H9 (cell line): Measurements from ENCODE around the gene ELMOD3. TPM values are rescaled to one million over a fixed set of nuclear protein-coding genes. Genes with fewer than 3 reads are reported as not detected.

Source experiments
- DNase-seq: peaks from one replicate; pipeline ENCODE4 v3.0.0-alpha.2; 2017
- H2AFZ ChIP-seq: one replicate; pipeline ENCODE4 v1.6.1; 2013; ENCODE audit warnings: mild to moderate bottlenecking, low read length, control low read depth, moderate library complexity
- H2AK5ac ChIP-seq: 2 replicates; pipeline ENCODE4 v1.6.1; 2013; ENCODE audit warnings: low read length, control low read depth, mixed read lengths; ENCODE audit not compliant: insufficient read length
- H2BK120ac ChIP-seq: one replicate; pipeline ENCODE4 v1.6.1; 2013; ENCODE audit warnings: low read depth, mild to moderate bottlenecking, low read length, control low read depth, inconsistent platforms; ENCODE audit not compliant: poor library complexity, severe bottlenecking
- H2BK12ac ChIP-seq: 2 replicates; pipeline ENCODE4 v1.6.1; 2013; ENCODE audit warnings: low read length, control low read depth, mixed read lengths, low read depth; ENCODE audit not compliant: insufficient read length
- H2BK15ac ChIP-seq: 2 replicates; pipeline ENCODE4 v1.6.1; 2013; ENCODE audit warnings: low read depth, low read length, control low read depth
- H2BK20ac ChIP-seq: one replicate; pipeline ENCODE4 v1.6.1; 2013; ENCODE audit warnings: low read depth, mild to moderate bottlenecking, low read length, control low read depth, inconsistent platforms; ENCODE audit not compliant: poor library complexity, severe bottlenecking
- H2BK5ac ChIP-seq: 2 replicates; pipeline ENCODE4 v1.6.1; 2013; ENCODE audit warnings: low read length, control low read depth, mixed read lengths; ENCODE audit not compliant: insufficient read length
- H3K14ac ChIP-seq: 2 replicates; pipeline ENCODE4 v1.6.1; 2013; ENCODE audit warnings: low read length, control low read depth; ENCODE audit not compliant: insufficient read depth
- H3K18ac ChIP-seq: 2 replicates; pipeline ENCODE4 v1.6.1; 2013; ENCODE audit warnings: low read depth, mild to moderate bottlenecking, mixed read lengths, low read length, control low read depth; ENCODE audit not compliant: insufficient read length
- H3K23ac ChIP-seq: 2 replicates; pipeline ENCODE4 v1.6.1; 2013; ENCODE audit warnings: low read length, control low read depth, mixed read lengths, low read depth; ENCODE audit not compliant: insufficient read length
- H3K23me2 ChIP-seq: 2 replicates; pipeline ENCODE4 v1.6.1; 2013; ENCODE audit warnings: low read depth, mild to moderate bottlenecking, mixed read lengths, low read length, control low read depth; ENCODE audit not compliant: insufficient read length, poor library complexity, severe bottlenecking
- H3K27ac ChIP-seq: 2 replicates; pipeline ENCODE4 v1.5.1; 2013; ENCODE audit warnings: low read length, control low read depth, mixed read lengths, low read depth; ENCODE audit not compliant: insufficient read length
- H3K27me3 ChIP-seq: 2 replicates; pipeline ENCODE4 v1.6.1; 2013; ENCODE audit warnings: low read length, control low read depth, inconsistent platforms; ENCODE audit not compliant: insufficient read depth
- H3K4ac ChIP-seq: 2 replicates; pipeline ENCODE4 v1.6.1; 2013; ENCODE audit warnings: low read depth, mild to moderate bottlenecking, control low read depth, inconsistent platforms, low read length, moderate library complexity
- H3K4me1 ChIP-seq: 2 replicates; pipeline ENCODE4 v1.6.1; 2013; ENCODE audit warnings: low read length, control low read depth, inconsistent platforms; ENCODE audit not compliant: insufficient read depth
- H3K4me2 ChIP-seq: 2 replicates; pipeline ENCODE4 v1.6.1; 2013; ENCODE audit warnings: low read length, control low read depth, mixed read lengths; ENCODE audit not compliant: insufficient read length, insufficient read depth
- H3K56ac ChIP-seq: 2 replicates; pipeline ENCODE4 v1.6.1; 2013; ENCODE audit warnings: low read depth, mild to moderate bottlenecking, mixed read lengths, low read length, control low read depth; ENCODE audit not compliant: insufficient read length
- H3K79me1 ChIP-seq: 2 replicates; pipeline ENCODE4 v1.6.1; 2013; ENCODE audit warnings: low read depth, mild to moderate bottlenecking, moderate library complexity, low read length, control low read depth, inconsistent platforms; ENCODE audit not compliant: insufficient read depth, poor library complexity, severe bottlenecking
- H3K79me2 ChIP-seq: 2 replicates; pipeline ENCODE4 v1.6.1; 2013; ENCODE audit warnings: low read length, control low read depth, inconsistent platforms; ENCODE audit not compliant: insufficient read depth
- H3K9ac ChIP-seq: 2 replicates; pipeline ENCODE4 v1.6.1; 2013; ENCODE audit warnings: low read length, control low read depth, mixed read lengths; ENCODE audit not compliant: insufficient read length; ENCODE audit errors: extremely low read depth
- H3K9me3 ChIP-seq: one replicate; pipeline ENCODE4 v1.6.1; 2013; ENCODE audit warnings: low read depth, low read length, inconsistent platforms; ENCODE audit not compliant: control insufficient read depth
- H3T11ph ChIP-seq: one replicate; pipeline ENCODE4 v1.6.1; 2013; ENCODE audit warnings: mild to moderate bottlenecking, low read length, control low read depth, inconsistent platforms
- H4K20me1 ChIP-seq: one replicate; pipeline ENCODE4 v1.6.1; 2013; ENCODE audit not compliant: control insufficient read depth, insufficient read length, insufficient read depth
- H4K5ac ChIP-seq: 2 replicates; pipeline ENCODE4 v1.6.1; 2013; ENCODE audit warnings: low read depth, mild to moderate bottlenecking, mixed read lengths, low read length, control low read depth; ENCODE audit not compliant: insufficient read length
- H4K8ac ChIP-seq: replicated peaks from 2 replicates; pipeline ENCODE4 v1.6.1; 2013; ENCODE audit warnings: low read length, control low read depth, mixed read lengths, low read depth; ENCODE audit not compliant: insufficient read length
- H4K91ac ChIP-seq: 2 replicates; pipeline ENCODE4 v1.6.1; 2013; ENCODE audit warnings: low read depth, mild to moderate bottlenecking, moderate library complexity, mixed read lengths, low read length, control low read depth; ENCODE audit not compliant: insufficient read length
- H3K27ac Mint-ChIP-seq, 3 experiments: 2 replicates in 2 of 3; 3 replicates in 1 of 3; pipeline ENCODE4 v1.8.0; 2020 to 2021; ENCODE audit warnings: mixed read lengths in 3 of 3, mild to moderate bottlenecking in 1 of 3, moderate library complexity in 1 of 3
- H3K27me3 Mint-ChIP-seq: 2 replicates; pipeline ENCODE4 v1.8.0; 2021; ENCODE audit warnings: low read depth, mild to moderate bottlenecking, moderate library complexity, mixed read lengths
- H3K36me3 Mint-ChIP-seq, 3 experiments: 2 replicates in 2 of 3; 3 replicates in 1 of 3; pipeline ENCODE4 v1.8.0; 2020 to 2021; ENCODE audit warnings: low read depth in 3 of 3, mixed read lengths in 3 of 3; ENCODE audit not compliant: insufficient read depth in 1 of 3
- H3K4me1 Mint-ChIP-seq, 2 experiments: 2 replicates each; pipeline ENCODE4 v1.8.0; 2020; ENCODE audit warnings: mixed read lengths in 2 of 2
- H3K4me3 Mint-ChIP-seq, 2 experiments: 2 replicates in 1 of 2; 3 replicates in 1 of 2; pipeline ENCODE4 v1.8.0; 2020 to 2021; ENCODE audit warnings: mild to moderate bottlenecking in 2 of 2, mixed read lengths in 2 of 2, moderate library complexity in 1 of 2
- H3K9me3 Mint-ChIP-seq, 2 experiments: 2 replicates in 1 of 2; 3 replicates in 1 of 2; pipeline ENCODE4 v1.8.0; 2020; ENCODE audit warnings: mild to moderate bottlenecking in 2 of 2, mixed read lengths in 2 of 2, moderate library complexity in 1 of 2
- CTCF ChIP-seq: fragments of 200-600 bp; sonication (generic); conservative IDR thresholded peaks from 3 replicates; pipeline ENCODE4 v1.8.0; 2021; ENCODE audit warnings: antibody characterized with exemption, mild to moderate bottlenecking
- WGBS: extraction: QIAGEN DNeasy Blood & Tissue Kit; methylation state at CpG from one replicate; pipeline ENCODE4 v1.1.7; 2013; ENCODE audit warnings: missing lambda C conversion rate, low lambda C conversion rate, mixed read lengths; ENCODE audit not compliant: insufficient read length; ENCODE audit errors: extremely low coverage; 5-methylcytosine and 5-hydroxymethylcytosine counted together
- total RNA-seq: library from RNA; stranded (reverse); gene quantifications from 2 replicates; pipeline ENCODE4 v1.2.1, GENCODE V29; 2021

The ELMOD3 gene
- total RNA-seq, 1 experiment from 2014 or later = 7.6 TPM

GRCh38 chr2:85340034-85340892 lies 14.3 kb upstream of the ELMOD3 start:
- H3T11ph ChIP-seq = no peak overlapping the region
- Mint-ChIP-seq H3K27ac (no peak overlapping the region), H3K4me3 (no peak overlapping the region), H3K9me3 (no peaks in the 10 kb centered on the region), H3K4me1 (peaks cover 11 to 17% of the 10 kb centered on the region in 2 experiments), H3K27me3 (peaks cover 8% of the 10 kb centered on the region), H3K36me3 (peaks cover 0 to 16% (median 2%) of the 10 kb centered on the region in 3 experiments; a peak in 3 of 7 replicates)
- H3K79me2 ChIP-seq = no peaks in the 10 kb centered on the region
- no peak overlapping the region for H2BK5ac ChIP-seq
- H4K8ac ChIP-seq = no peak overlapping the region
- WGBS = no CpG with 5 or more reads among the region's 13 CpGs
- H2AK5ac ChIP-seq = no peak overlapping the region
- peaks cover 4% of the 10 kb centered on the region; the same call in 1 of the 2 replicates for H3K4me1 ChIP-seq
- no peak for TF ChIP-seq CTCF
- no peaks in the 10 kb centered on the region for H3K27me3 ChIP-seq
- no peak overlapping the region for H4K5ac ChIP-seq
- no peak overlapping the region for H2BK12ac ChIP-seq
- no peak overlapping the region for H2BK15ac ChIP-seq
- no peak overlapping the region for H2BK120ac ChIP-seq
- no peak overlapping the region for H3K18ac ChIP-seq
- no peak overlapping the region for H2AFZ ChIP-seq
- H3K56ac ChIP-seq = no peak overlapping the region
- no peak overlapping the region for H2BK20ac ChIP-seq
- no peak overlapping the region for H3K9ac ChIP-seq
- no peak overlapping the region for H3K27ac ChIP-seq
- H4K91ac ChIP-seq = no peak overlapping the region
- no peak for DNase-seq
- H3K23ac ChIP-seq = no peak overlapping the region
- no peaks in the 10 kb centered on the region for H4K20me1 ChIP-seq
- no peaks in the 10 kb centered on the region for H3K23me2 ChIP-seq
- H3K14ac ChIP-seq = no peak overlapping the region
- no peaks in the 10 kb centered on the region for H3K9me3 ChIP-seq
- no peaks in the 10 kb centered on the region for H3K79me1 ChIP-seq
- H3K4me2 ChIP-seq = no peak overlapping the region
- no peak overlapping the region for H3K4ac ChIP-seq
